Neural cell (in vitro differentiated cells): ENCODE data around the gene FBXO21.

Experiments
- CTCF ChIP-seq: fragments of 450-650 bp; IDR thresholded peaks from 2 replicates; pipeline ENCODE4 v1.5.1; 2014; ENCODE audit warnings: antibody characterized with exemption, mild to moderate bottlenecking, moderate library complexity; ENCODE audit not compliant: poor library complexity, severe bottlenecking
- EZH2 ChIP-seq: fragments of 200-600, 300-800 bp; shearing (Covaris generic), sonication (generic); IDR thresholded peaks from 2 replicates; pipeline ENCODE4 v1.6.1; 2014; ENCODE audit warnings: antibody characterized with exemption, low read length, borderline replicate concordance, mild to moderate bottlenecking; ENCODE audit not compliant: insufficient read depth, poor library complexity, severe bottlenecking
- POLR2AphosphoS5 ChIP-seq: IDR thresholded peaks from 2 replicates; pipeline ENCODE4 v1.6.1; 2012
- RAD21 ChIP-seq: fragments of 450-650 bp; conservative IDR thresholded peaks from 2 replicates; pipeline ENCODE4 v1.6.1; 2014; ENCODE audit warnings: antibody characterized with exemption, mild to moderate bottlenecking, moderate library complexity
- REST ChIP-seq: IDR thresholded peaks from 2 replicates; pipeline ENCODE4 v1.6.1; 2012; ENCODE audit warnings: borderline replicate concordance

GRCh38 chr12:117182866-117183265 lies 7.4 kb downstream of the FBXO21 start:
- TF ChIP-seq RAD21 (no peak), CTCF (no peak), POLR2AphosphoS5 (no peak), REST (no peak), EZH2 (no peak)
